ENCODE measurements around the gene MTG2.

DNA sequence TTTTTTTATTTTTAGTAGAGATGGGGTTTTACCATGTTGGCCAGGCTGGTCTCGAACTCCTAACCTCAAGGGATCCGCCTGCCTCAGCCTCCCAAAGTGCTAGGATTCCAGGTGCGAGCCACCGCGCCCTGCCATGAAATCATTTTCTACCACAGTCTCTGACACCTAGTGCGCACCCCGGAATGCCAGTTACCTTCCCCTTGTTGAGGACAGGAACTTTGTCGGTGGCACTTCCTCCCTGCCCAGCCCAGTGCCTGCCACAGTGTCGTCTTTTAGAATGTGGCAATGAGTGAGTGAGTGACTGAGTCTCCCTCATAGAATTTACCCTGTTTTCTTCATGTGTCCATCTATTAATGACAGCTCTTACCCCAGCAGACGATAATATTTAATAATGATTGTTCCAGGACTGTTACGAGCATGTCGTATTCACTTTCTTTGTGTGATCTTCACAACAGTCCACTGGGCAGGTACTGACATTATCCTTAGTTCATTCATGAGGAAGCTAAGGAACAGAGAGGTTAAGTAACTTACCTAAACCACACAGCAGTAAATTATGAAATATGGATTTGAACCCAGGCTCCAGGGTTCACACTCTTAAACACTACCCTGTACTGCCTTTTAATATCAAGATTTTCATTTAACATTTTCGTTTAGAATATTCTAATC lies 57.3 kb downstream of the MTG2 start:
- no peak for TF ChIP-seq CTCF (IDR thresholded peaks at IDR 0.05)
- no peak for TF ChIP-seq POLR2A (IDR thresholded peaks at IDR 0.05)
